NOMO-1 (cell line): Measurements from ENCODE around the gene SAT2.

Source experiments
- DNase-seq, 2 experiments: peaks; one replicate each; lab custom pipeline; 2025; ENCODE audit not compliant: unreplicated experiment in 2 of 2; lab: John Stamatoyannopoulos, UW

The SAT2 gene

GRCh38 chr17:7577327-7578199, 50.1 kb downstream of the SAT2 start:
- DNase-seq, result no peak

DNA sequence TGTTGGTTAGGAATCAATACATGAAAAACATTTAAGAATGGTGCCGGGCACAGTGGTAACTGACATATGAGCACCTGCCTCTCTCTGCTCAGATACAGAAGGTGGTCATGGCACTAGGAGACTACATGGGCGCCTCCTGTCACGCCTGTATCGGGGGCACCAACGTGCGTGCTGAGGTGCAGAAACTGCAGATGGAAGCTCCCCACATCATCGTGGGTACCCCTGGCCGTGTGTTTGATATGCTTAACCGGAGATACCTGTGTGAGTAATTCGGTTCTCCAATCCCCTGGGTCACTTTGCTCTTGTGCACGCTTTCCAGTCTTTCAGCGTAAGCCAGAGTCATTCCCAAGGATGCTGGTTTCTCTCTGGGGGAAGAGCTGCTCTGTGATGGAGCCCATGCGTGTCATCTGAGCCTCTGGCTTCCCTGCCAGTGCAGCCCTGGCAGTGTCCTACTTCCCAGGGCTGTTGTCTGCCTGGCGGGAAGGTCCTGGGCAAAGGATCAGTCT, 51.1 kb downstream of the SAT2 start:
- no peak for DNase-seq
